ENCODE data around the gene GP1BB. TPM values are rescaled to one million over a fixed set of nuclear protein-coding genes. Genes with fewer than 3 reads are reported as not detected.
A peak's percentile ranks its signal among the peaks of the same experiment; 100 is the strongest.

The GP1BB gene
- total RNA-seq, 1 donor from 2014 or later: 51.2 TPM

DNA sequence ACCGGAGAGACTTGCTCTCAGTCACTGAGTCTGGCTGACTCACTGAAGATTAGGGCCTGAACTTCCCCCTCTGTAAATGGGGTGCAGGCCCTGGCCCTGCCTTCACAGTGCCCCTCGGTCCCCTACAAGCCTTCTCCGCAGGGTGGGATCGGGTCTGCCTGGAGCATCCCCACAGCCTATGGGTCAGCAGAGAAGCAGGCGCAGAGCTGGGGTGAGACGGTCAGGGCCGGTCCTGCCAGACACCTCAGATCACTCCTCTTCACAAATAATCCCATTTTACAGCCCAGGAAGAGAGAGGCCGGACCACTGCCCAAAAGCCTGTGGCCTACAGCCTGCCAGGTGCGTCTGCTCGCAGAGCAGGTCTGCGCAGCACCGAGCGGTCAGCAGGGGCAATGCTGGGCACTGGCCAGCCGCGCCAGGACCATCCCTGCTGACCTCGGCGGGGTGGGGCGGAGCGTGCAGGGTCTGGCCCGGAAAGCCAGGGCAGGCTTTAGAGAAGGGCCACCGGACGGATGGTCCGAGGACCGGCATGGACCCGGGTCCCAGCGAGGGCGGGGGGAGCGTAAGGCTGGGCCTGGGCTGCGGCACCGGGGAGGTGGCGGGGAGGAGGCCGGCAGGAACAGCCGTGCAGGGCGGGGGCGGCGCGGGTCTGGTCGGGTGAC, 9.6 kb upstream of the GP1BB start:
- DNase-seq (ENCODE audit: low read depth): peak; percentile 34

DNA sequence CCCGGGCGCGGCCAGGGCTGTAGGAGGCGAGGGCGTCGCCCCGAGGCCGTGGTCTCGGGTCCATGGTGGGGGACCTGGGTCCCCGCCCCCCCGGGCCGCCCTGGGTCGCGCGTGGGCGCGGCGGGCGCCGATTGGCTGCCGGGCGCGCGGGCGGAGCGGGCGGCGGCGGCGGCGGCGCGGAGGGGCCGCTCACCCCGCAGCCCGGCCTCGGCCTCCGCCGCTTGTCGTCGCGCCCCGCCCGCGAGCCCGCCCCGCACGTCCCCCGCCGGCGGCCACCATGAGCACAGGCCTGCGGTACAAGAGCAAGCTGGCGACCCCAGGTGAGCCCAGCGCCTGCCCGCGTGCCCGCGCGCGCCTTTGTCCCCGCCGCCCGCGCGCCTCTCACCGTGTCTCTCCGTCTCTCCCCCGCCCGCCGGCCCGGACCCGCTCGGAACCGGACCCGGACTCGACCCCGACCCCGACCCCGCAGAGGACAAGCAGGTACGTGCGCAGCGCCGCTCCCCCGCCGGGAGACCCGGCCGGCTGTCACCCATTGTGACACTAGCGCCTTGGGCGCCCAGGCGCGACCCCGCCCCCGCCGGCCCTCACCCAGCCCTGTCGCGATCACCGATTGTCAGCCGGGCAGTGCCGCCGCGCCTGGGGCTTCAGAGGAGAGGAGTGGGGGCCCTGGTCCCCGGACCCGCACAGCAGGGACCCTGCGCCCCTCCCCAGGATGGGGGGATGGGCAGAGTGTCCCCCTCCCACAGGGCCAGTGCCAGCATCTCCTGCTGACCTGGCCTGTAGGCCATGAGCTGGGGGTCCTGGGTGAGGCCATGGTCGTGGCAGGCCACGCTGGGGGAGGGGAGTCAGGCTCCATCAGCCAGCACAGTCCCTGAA, 8.8 kb upstream of the GP1BB start, which contains the start of gene SEPTIN5:
Gene SEPTIN5 (plus strand): TSS at position 192 of the 876 bp plus-strand sequence. CDS start 86 bp downstream, at position 278.
- no peak for DNase-seq (ENCODE audit: low read depth)

DNA sequence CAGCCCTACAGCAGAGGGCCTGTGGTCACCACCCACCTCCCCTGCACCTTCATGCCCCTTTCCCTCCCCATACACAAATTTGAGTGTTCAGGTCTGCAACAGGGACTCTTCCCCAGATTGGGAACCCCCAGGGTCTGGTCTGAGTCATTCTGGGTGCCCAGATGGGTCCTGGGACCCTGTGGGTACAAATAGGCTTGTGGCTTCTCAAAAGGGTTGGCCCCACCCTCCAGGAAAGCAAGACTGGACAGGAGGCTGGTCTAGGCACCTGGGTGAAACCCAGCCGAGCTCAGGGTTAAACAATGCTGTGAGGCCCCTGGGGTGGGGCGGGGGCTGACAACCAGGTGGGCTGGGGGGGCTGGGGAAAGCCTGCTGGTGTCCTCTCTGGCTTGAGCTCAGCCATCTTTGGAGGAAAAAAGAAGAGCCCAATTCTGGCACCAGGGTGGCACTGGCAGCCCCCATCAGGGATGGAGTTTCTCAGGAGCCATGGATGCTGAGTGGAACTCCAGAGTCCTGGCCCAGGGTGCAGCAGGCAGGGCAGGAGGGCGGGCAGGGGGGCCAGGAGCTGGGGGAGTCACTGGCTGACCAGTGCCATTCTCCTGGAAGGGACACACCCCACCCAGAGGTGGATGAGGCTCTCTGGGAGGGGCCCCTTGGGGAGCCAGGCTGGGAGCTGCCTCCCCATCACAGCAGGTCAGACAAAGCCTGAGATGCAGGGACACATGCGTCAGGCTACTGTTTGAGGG, 8.0 kb upstream of the GP1BB start:
- no peak for DNase-seq (ENCODE audit: low read depth)

DNA sequence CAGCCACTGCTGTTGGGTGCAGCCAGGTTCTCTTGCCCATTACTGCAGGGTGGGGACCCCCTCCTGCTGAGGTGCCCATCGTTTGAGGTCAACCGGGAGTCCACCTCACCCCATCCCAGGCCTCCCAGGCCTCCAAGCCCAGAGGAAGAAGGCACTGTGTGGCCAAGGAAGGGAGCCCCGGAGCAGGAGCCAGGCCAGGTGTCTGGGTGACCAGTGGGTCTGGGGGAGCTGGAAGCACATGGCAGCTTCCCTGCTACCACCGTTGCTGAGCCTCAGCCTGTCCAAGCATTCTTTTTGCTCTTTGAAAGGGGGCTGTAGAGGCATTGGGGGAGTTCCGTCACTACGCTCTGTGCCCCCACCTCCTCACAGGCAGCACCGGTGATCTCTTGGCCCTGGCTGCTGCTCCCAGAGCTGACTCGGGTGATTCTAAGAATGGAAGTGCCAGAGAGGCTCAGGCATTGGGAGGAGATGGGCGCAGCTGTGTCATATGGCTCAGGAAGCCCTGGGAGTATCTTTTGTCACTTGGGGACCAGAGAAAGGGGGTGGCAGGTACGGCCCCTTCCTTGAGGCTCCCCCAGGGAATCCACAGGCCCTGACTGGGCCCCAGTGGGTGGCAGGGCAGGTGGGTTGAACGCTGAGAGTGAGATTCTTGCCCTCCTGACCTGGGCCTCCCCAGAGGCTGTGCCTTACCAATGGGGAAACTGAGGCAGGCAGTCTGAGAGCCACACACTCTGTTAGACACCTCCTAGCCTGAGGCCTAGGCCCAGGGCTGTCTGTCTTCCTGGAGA, 7.1 kb upstream of the GP1BB start:
- peak; percentile 40 for DNase-seq (ENCODE audit: low read depth)

DNA sequence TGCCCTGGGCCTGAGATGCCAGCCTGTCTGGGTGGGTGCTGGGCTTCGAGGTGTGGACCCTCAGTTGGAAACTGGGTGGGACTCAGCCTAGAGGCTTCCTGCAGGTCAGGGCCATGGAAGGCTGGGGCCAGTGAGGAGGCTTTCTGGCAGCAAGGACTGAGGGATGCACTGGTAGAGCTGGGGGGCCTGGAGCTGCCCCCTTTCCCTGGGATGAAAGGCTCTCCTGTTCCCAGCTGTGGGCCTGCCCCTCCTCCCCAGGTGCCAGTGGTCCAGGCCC, 6.6 kb upstream of the GP1BB start:
- DNase-seq (ENCODE audit: low read depth): no peak

DNA sequence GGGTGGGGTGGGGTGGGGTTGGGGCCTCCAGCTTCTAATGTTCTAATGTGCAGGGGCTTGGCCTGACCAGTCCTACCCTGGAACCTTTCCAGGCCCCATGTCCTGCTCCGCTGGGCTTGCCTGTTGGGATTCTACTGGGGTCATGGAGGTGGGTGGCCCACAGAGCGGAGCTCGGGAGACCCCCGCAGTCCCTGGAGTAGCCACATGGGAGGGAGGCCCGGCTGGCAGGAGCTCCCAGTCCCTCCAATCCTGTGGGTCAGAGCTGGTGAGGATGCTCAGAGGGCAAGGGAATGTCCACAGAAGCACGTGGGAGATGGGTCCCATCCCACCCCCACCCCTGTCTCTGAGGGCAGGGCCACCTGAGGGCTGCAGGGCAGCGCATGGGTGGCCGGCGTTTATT, 6.2 kb upstream of the GP1BB start:
- DNase-seq (ENCODE audit: low read depth): no peak

DNA sequence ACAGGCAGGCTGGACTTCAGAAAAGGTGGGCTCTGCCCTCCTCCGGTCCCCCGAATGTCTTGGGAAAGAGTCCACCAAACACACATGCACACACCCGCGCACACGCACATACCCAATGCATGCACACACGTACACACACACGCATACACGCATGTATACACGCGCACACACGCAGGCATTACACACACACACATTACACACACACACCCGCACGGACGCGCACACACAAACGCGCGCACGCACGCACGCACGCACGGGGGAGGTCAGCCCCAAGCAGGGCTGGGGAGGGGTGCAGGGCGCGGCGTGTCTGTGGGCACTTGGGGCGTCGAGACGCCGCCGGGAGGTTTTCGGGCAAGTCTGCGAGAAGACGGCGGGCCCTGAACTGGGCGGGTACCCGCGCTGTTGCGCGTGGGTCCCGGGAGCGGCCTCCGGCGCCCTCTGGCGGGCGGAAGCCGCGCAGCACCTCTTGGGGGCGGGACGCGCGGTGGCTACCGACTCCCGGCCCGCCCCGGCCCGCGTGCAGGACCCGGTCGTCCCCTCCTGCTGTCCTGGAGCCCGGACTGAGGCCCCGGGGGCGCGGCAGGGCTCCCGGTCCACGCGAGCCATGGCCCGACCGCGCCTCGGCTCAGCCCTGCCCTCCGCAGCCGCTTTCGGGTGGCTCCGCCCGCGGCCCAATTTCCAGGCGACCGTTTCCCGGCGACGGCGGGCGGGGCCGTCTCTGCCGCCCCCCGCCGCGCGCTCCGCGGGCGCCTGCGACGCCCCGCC, 5.5 kb upstream of the GP1BB start:
- DNase-seq (ENCODE audit: low read depth): peak; percentile 74

DNA sequence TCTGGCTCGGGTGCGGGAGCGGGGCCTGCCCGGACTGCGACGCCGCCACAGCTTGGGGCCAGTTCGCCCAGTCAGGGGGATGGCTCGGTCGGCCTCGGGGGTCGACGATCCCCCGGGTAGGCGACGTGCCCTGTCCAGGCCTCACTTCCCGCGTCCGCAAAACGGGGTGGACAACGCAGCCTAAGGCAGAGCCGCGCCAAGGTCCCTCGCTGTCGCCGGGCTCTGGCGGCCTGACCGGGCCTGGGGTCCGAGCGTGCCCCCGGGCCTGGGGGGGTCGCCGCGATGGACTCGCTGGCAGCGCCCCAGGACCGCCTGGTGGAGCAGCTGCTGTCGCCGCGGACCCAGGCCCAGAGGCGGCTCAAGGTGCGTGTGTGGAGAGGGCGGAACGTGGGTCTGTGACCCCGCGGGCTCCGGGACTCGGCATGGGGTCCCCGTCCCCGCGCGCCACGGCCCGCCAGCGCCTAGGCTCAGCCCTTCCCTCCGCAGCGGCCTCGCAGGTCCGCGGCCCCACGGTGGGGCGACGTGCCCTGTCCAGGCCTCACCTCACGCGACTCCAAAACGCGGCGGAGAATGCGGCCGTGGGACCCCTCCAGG, 4.8 kb upstream of the GP1BB start:
- DNase-seq (ENCODE audit: low read depth): no peak

DNA sequence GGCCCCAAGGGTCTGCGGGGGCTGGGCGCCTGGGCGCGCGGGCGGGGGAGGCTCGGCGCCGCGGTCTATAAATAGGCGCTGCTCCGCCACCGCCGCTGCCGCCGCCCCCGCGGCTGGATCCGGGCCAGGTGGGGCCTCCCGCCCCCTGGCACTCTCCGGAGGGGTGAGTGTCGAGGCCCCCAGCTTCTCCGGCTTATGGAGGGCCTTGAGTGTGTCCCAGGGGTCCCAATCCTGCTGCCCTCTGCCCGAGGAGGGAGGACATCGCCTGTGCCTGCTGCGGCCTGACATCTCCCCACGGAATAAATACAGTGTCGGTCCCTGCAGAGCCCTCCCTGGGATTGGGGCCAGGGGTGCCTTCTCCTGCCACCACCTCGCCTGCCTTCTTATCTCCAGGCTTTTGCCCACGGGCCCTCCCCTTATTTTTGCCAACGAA, 4.3 kb upstream of the GP1BB start:
- no peak for DNase-seq (ENCODE audit: low read depth)

DNA sequence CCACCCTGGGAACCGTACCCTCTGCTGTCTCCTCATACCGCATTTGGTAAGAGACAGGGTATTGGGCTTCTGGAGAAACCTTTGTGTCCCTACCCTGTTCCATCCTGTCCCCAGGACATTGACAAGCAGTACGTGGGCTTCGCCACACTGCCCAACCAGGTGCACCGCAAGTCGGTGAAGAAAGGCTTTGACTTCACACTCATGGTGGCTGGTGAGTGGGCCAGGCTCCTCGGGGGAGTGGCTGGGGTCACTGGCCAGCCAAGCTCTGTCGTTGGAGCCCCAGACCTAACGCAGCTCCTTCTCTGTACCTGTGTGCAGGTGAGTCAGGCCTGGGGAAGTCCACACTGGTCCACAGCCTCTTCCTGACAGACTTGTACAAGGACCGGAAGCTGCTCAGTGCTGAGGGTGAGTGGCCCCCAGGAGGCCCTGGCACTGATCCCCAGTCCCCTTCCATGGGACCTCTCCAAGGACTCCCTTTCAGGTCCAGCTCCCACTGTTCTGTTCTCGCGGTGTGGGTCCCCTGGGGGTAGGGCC, 3.8 kb upstream of the GP1BB start:
- DNase-seq (ENCODE audit: low read depth): no peak

DNA sequence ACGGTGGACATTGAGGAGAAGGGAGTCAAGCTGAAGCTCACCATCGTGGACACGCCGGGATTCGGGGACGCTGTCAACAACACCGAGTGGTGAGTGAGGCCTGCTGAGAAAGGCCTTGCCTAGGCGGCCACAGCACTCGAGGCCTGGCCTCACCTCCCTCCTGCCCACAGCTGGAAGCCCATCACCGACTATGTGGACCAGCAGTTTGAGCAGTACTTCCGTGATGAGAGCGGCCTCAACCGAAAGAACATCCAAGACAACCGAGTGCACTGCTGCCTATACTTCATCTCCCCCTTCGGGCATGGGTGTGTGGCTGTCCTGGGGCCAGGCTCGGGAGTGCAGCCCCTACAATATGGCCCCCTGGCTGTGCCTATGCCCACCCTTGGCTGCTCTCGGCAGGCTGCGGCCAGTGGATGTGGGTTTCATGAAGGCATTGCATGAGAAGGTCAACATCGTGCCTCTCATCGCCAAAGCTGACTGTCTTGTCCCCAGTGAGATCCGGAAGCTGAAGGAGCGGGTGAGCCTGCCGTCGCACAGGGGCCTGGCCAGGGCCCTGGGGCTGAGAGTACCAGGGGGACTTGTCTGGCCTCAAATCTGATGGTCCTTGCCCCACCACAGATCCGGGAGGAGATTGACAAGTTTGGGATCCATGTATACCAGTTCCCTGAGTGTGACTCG, 3.0 kb upstream of the GP1BB start:
- no peak for DNase-seq (ENCODE audit: low read depth)

DNA sequence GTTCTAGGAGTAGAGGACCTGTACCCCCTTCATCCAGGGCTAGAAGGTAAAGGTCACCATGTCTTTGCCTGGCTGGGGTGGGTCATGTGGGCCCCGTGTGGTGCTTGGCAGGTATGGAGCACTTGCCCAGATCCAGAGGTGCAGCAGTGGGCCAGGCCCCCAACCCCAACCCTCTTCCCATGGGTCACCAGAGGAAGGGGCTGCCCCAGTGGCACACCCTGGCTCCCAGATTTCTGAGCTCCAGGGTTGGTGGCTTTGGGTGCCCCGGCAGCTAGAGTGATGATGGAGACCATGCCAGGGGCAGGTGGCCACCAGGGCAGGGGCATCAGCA, 2.4 kb upstream of the GP1BB start:
- DNase-seq (ENCODE audit: low read depth): no peak

DNA sequence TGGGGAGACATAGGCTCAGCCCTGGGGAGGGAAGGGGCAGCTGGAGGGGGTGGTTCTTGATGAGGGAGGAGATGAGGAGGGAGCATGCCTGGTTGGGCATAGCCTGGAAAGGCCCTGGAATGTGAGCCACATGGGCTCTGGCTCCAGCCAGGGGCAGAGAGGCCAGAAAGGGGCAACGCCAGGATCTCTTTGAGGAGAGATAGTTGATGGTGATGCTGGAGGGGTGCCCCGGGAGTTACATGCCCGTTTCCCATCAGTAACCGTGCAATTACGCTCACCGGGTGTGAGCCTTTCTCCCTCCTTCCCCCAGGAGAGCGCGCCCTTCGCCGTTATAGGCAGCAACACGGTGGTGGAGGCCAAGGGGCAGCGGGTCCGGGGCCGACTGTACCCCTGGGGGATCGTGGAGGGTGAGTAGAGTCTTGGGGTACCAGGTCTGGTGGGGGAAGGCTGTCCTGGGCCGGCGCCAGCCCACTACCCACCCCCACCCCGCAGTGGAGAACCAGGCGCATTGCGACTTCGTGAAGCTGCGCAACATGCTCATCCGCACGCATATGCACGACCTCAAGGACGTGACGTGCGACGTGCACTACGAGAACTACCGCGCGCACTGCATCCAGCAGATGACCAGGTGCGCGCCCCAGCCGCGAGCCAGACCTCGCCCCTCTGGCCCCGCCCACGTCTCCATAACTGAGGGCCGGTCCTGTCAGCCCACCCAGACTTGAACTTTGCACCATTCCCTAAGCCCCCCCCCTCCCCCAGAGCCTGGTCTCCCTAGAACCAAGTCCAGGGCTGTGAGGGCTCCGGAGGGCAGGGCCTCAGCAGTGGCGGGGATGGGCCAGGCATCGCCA, 1.8 kb upstream of the GP1BB start:
- DNase-seq (ENCODE audit: low read depth): no peak

DNA sequence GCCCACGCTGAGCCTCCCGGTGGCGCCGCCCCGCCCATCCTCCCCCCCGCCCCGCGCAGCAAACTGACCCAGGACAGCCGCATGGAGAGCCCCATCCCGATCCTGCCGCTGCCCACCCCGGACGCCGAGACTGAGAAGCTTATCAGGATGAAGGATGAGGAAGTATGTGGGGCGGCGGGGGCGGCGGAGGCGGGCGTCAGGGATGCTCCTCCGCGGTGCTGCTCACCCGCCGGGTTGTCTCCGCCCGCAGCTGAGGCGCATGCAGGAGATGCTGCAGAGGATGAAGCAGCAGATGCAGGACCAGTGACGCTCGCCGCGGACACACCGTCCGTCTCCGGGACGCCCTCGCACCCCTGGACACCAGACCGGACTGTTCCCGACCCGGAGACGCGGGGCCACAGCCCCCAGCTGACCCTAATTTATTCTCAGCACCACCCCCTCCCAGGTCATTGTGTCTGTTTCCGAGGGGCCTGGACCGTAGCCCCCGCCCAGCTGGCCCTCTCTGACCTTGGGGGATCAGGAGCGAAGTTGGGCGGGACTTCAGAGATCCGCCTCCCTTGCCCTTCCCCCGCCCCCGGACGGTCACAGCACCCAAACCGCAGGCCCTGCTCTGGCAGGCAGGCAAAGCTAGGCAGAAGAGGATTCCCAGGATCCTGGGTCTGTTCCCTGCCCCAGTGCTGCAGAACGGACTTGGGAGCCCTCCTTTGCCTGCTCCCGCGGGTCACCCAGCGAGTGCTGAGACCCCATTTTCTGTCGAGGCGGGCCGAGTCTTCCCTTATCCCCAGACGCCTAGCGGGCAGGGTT, 959 bp upstream of the GP1BB start:
- DNase-seq (ENCODE audit: low read depth): no peak

DNA sequence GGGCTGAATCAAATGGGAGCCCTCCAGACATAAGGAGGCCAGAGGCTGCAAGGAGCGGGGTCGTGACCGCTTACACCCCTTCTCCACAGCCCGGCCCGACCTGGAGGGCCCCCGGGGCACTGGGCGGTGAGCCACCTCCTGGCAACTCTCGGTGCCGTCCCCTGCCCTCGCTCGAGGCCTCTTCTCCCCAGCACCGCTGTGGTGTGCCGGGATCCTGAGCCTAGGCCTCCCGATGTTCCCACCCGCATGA, 432 bp upstream of the GP1BB start:
- DNase-seq (ENCODE audit: low read depth): no peak

DNA sequence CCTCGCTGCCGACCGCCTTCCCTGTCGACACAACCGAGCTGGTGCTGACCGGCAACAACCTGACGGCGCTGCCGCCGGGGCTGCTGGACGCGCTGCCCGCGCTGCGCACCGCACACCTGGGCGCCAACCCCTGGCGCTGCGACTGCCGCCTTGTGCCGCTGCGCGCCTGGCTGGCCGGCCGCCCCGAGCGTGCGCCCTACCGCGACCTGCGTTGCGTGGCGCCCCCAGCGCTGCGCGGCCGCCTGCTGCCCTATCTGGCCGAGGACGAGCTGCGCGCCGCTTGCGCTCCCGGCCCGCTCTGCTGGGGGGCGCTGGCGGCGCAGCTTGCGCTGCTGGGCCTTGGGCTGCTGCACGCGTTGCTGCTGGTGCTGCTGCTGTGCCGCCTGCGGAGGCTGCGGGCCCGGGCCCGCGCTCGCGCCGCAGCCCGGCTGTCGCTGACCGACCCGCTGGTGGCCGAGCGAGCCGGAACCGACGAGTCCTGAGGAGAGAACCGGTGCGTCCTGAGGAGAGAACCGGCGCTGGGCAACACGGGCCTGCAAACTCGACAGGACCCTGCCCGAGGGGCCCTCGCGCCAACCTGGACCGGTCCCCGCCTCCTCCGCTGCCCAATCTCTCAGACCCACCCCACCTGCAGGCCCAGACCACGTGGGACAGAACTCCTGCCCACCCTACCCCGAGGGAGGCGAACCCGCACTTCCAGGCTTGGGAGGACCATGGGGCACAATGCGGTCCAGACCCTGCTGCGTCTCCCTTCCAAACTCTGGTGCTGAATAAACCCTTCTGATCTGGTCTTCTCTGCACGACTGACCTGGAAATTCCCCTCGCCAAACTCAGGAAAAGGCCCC, 866 bp downstream of the GP1BB start:
- no peak for DNase-seq (ENCODE audit: low read depth)
